Neural progenitor cell (in vitro differentiated cells): Measurements from ENCODE around the gene NR2C2. TPM values are rescaled to one million over a fixed set of nuclear protein-coding genes. Genes with fewer than 3 reads are reported as not detected.

ENCODE experiments used
- DNase-seq: peaks from one replicate; pipeline ENCODE4 v3.0.0-alpha.2; 2016; ENCODE audit warnings: low spot score
- H2AFZ ChIP-seq: fragments of 200-600 bp; sonication (generic); replicated peaks from 2 replicates; pipeline ENCODE4 v1.6.1; 2016; ENCODE audit warnings: antibody characterized with exemption
- H3F3A ChIP-seq: fragments of 200-600 bp; sonication (generic); 2 replicates; pipeline ENCODE4 v1.6.1; 2016; ENCODE audit warnings: antibody characterized with exemption, low read depth
- H3K27ac ChIP-seq: fragments of 200-600 bp; sonication (generic); 2 replicates; pipeline ENCODE4 v1.5.1; 2016; ENCODE audit warnings: mild to moderate bottlenecking
- H3K27me3 ChIP-seq: fragments of 200-600 bp; sonication (generic); 2 replicates; pipeline ENCODE4 v1.6.1; 2016; ENCODE audit warnings: mild to moderate bottlenecking, moderate library complexity
- H3K36me3 ChIP-seq: fragments of 200-600 bp; sonication (generic); 2 replicates; pipeline ENCODE4 v1.5.1; 2016
- H3K4me1 ChIP-seq: fragments of 200-600 bp; sonication (generic); 2 replicates; pipeline ENCODE4 v1.6.1; 2016; ENCODE audit warnings: mixed run types
- H3K4me2 ChIP-seq: fragments of 200-600 bp; sonication (generic); 2 replicates; pipeline ENCODE4 v1.6.1; 2016
- H3K4me3 ChIP-seq: fragments of 200-600 bp; sonication (generic); 2 replicates; pipeline ENCODE4 v1.5.1; 2016
- H3K79me2 ChIP-seq: fragments of 200-600 bp; sonication (generic); 2 replicates; pipeline ENCODE4 v1.6.1; 2016; ENCODE audit warnings: low read depth
- H3K9ac ChIP-seq: fragments of 200-600 bp; sonication (generic); 2 replicates; pipeline ENCODE4 v1.6.1; 2016
- H3K9me3 ChIP-seq: fragments of 200-600 bp; sonication (generic); 2 replicates; pipeline ENCODE4 v1.5.1; 2016; ENCODE audit warnings: low read depth
- H4K20me1 ChIP-seq: fragments of 200-600 bp; sonication (generic); 2 replicates; pipeline ENCODE4 v1.6.1; 2016; ENCODE audit warnings: low read depth
- H3K27ac Mint-ChIP-seq: 3 replicates; pipeline ENCODE4 v1.8.0; 2021; ENCODE audit warnings: mixed read lengths
- H3K27me3 Mint-ChIP-seq: 2 replicates; pipeline ENCODE4 v1.8.0; 2022; ENCODE audit warnings: low read depth, mild to moderate bottlenecking, inconsistent platforms, moderate library complexity, mixed read lengths; ENCODE audit not compliant: insufficient read depth
- H3K36me3 Mint-ChIP-seq: 3 replicates; pipeline ENCODE4 v1.8.0; 2021; ENCODE audit warnings: mixed read lengths
- H3K4me1 Mint-ChIP-seq: 3 replicates; pipeline ENCODE4 v1.8.0; 2021; ENCODE audit warnings: mixed read lengths
- H3K4me3 Mint-ChIP-seq: 3 replicates; pipeline ENCODE4 v1.8.0; 2021; ENCODE audit warnings: mild to moderate bottlenecking, moderate library complexity, mixed read lengths
- H3K9me3 Mint-ChIP-seq: 3 replicates; pipeline ENCODE4 v1.8.0; 2020; ENCODE audit warnings: mixed read lengths
- CTCF ChIP-seq: fragments of 200-600 bp; sonication (generic); IDR thresholded peaks from 2 replicates; pipeline ENCODE4 v1.5.1; 2017; ENCODE audit warnings: antibody characterized with exemption, mild to moderate bottlenecking
- EZH2 ChIP-seq: fragments of 200-600 bp; sonication (generic); IDR thresholded peaks from 2 replicates; pipeline ENCODE4 v1.6.1; 2017; ENCODE audit warnings: antibody characterized with exemption, mild to moderate bottlenecking, moderate library complexity
- EZH2phosphoT487 ChIP-seq: fragments of 200-600 bp; sonication (generic); IDR thresholded peaks from 2 replicates; pipeline ENCODE4 v1.6.1; 2017; ENCODE audit warnings: antibody characterized with exemption
- total RNA-seq: library from RNA; depleted of rRNA; stranded (reverse); fragments of >200 nt; gene quantifications from 2 replicates; pipeline ENCODE4 v1.2.3, GENCODE V29; 2015; ENCODE audit warnings: low replicate concordance

Gene NR2C2
- total RNA-seq, 1 donor from 2014 or later: 57.3 TPM

- H3K4me1 Mint-ChIP-seq: no peaks in the 10 kb centered on the region
- Histone ChIP-seq H3K9me3 (peaks cover 9% of the 10 kb centered on the region), H3K4me1 (no peaks in the 10 kb centered on the region), H3K4me2 (no peak overlapping the region), H3F3A (no peaks in the 10 kb centered on the region), H2AFZ (no peak overlapping the region), H3K27me3 (no peaks in the 10 kb centered on the region), H3K36me3 (peaks cover 13% of the 10 kb centered on the region), H3K4me3 (no peak overlapping the region), H3K79me2 (peaks cover 76% of the 10 kb centered on the region), H3K27ac (no peak overlapping the region), H3K9ac (no peak overlapping the region), H4K20me1 (peaks cover 4% of the 10 kb centered on the region)
- H3K9me3 Mint-ChIP-seq: peaks cover 17% of the 10 kb centered on the region
- peaks cover 44% of the 10 kb centered on the region for H3K36me3 Mint-ChIP-seq
- no peak for TF ChIP-seq EZH2phosphoT487
- no peak for TF ChIP-seq CTCF
- TF ChIP-seq EZH2: no peak
- no peak overlapping the region for H3K4me3 Mint-ChIP-seq
- H3K27me3 Mint-ChIP-seq: no peaks in the 10 kb centered on the region
- DNase-seq: no peak
- no peak overlapping the region for H3K27ac Mint-ChIP-seq
Measured at GRCh38 chr3:14967285-14967684, 19.9 kb downstream of the NR2C2 start.

GRCh38 chr3:14969671-14970070, 22.3 kb downstream of the NR2C2 start:
- Histone ChIP-seq H3K36me3 (peaks cover 25% of the 10 kb centered on the region), H3K4me1 (no peaks in the 10 kb centered on the region), H3K9me3 (peaks cover 9% of the 10 kb centered on the region), H3K4me2 (no peak overlapping the region), H3K79me2 (peaks cover 68% of the 10 kb centered on the region), H3F3A (peaks cover 4% of the 10 kb centered on the region), H3K27ac (no peak overlapping the region), H4K20me1 (no peaks in the 10 kb centered on the region), H3K4me3 (no peak overlapping the region), H3K9ac (no peak overlapping the region), H2AFZ (no peak overlapping the region), H3K27me3 (no peaks in the 10 kb centered on the region)
- DNase-seq: no peak
- Mint-ChIP-seq H3K27ac (no peak overlapping the region), H3K4me1 (no peaks in the 10 kb centered on the region), H3K9me3 (peaks cover 30% of the 10 kb centered on the region), H3K36me3 (peaks cover 54% of the 10 kb centered on the region), H3K27me3 (no peaks in the 10 kb centered on the region), H3K4me3 (no peak overlapping the region)
- TF ChIP-seq CTCF: no peak
- no peak for TF ChIP-seq EZH2
- no peak for TF ChIP-seq EZH2phosphoT487

GRCh38 chr3:14976317-14976716, 28.9 kb downstream of the NR2C2 start:
- H3K4me1 ChIP-seq: peaks cover 20% of the 10 kb centered on the region
- peaks cover 14% of the 10 kb centered on the region for H3F3A ChIP-seq
- no peaks in the 10 kb centered on the region for H3K9me3 ChIP-seq
- H2AFZ ChIP-seq: no peak overlapping the region
- peak overlapping the region; percentile 66 for H3K4me2 ChIP-seq
- H4K20me1 ChIP-seq: peaks cover 26% of the 10 kb centered on the region
- peak overlapping the region; percentile 41 for H3K27ac ChIP-seq
- peaks cover 78% of the 10 kb centered on the region for H3K79me2 ChIP-seq
- DNase-seq: peak; percentile 27
- H3K36me3 ChIP-seq: peaks cover 22% of the 10 kb centered on the region
- Mint-ChIP-seq H3K27ac (peak overlapping the region; percentile 32), H3K27me3 (no peaks in the 10 kb centered on the region), H3K9me3 (peaks cover 17% of the 10 kb centered on the region), H3K4me1 (peaks cover 26% of the 10 kb centered on the region), H3K36me3 (peaks cover 38% of the 10 kb centered on the region), H3K4me3 (no peak overlapping the region)
- no peak overlapping the region for H3K4me3 ChIP-seq
- no peaks in the 10 kb centered on the region for H3K27me3 ChIP-seq
- H3K9ac ChIP-seq: no peak overlapping the region
- TF ChIP-seq EZH2phosphoT487: no peak

GRCh38 chr3:14980689-14981088, 33.3 kb downstream of the NR2C2 start:
- H3K27me3 ChIP-seq: no peaks in the 10 kb centered on the region
- DNase-seq: no peak
- H3F3A ChIP-seq: peaks cover 8% of the 10 kb centered on the region
- peaks cover 16% of the 10 kb centered on the region for H3K4me1 ChIP-seq
- H2AFZ ChIP-seq: no peak overlapping the region
- H3K9me3 Mint-ChIP-seq: peaks cover 7% of the 10 kb centered on the region
- H3K27me3 Mint-ChIP-seq: no peaks in the 10 kb centered on the region
- no peaks in the 10 kb centered on the region for H3K9me3 ChIP-seq
- H3K27ac ChIP-seq: peak overlapping the region; percentile 21
- H3K36me3 ChIP-seq: peaks cover 13% of the 10 kb centered on the region
- no peak overlapping the region for H3K27ac Mint-ChIP-seq
- no peak overlapping the region for H3K4me3 Mint-ChIP-seq
- H3K4me1 Mint-ChIP-seq: peaks cover 24% of the 10 kb centered on the region
- H3K36me3 Mint-ChIP-seq: peaks cover 21% of the 10 kb centered on the region
- H3K4me3 ChIP-seq: no peak overlapping the region
- no peak overlapping the region for H3K4me2 ChIP-seq
- TF ChIP-seq EZH2phosphoT487 (no peak), EZH2 (no peak), CTCF (no peak)
- H3K9ac ChIP-seq: no peak overlapping the region
- peaks cover 30% of the 10 kb centered on the region for H4K20me1 ChIP-seq
- H3K79me2 ChIP-seq: peaks cover 88% of the 10 kb centered on the region
